ENCODE data around the gene TTN. TPM values are rescaled to one million over a fixed set of nuclear protein-coding genes. Genes with fewer than 3 reads are reported as not detected.
"Not testable (repeated sequence)": the region's sequence is repeated elsewhere in the genome, so short reads cannot be mapped to it uniquely, and the experiment has no call there.

The TTN gene
- total RNA-seq, 1 experiment from 2014 or later = 0.03 TPM

- no peak overlapping the region for H3K4me3 ChIP-seq
- no peak overlapping the region for H3K27ac ChIP-seq
- no peaks in the 10 kb centered on the region for H3K27me3 ChIP-seq (replicated peaks)
- H3K9me3 ChIP-seq (replicated peaks) = no peaks in the 10 kb centered on the region; the same call in 1 of the 2 replicates
- no peaks in the 10 kb centered on the region for H3K36me3 ChIP-seq
- no peaks in the 10 kb centered on the region for H3K4me1 ChIP-seq (replicated peaks)
- DNase-seq (ENCODE audit: low read depth in 1 of 2, low spot score in 2 of 2) = no peak
Measured at GRCh38 chr2:178568227-178568626, 239.0 kb downstream of the TTN start.

DNA sequence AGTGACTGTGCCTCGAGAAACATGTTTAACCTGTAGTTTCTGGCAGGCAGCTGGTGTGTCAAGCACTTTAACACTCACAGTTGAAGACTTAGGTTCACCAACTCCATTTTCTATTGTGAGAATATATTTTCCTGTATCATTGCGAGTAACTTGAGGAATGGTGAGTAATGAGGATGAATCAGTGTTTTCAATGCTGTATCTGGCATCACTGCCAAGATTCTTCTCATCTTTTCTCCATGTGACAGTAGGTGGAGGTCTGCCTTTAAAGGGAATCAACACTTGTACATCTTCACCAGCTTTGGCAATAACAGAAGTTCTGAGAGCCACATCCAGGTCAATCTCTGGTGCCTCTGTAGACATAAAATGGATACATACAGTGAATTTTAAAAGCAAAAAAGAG, 254.2 kb downstream of the TTN start:
- no peaks in the 10 kb centered on the region for H3K36me3 ChIP-seq
- H3K27ac ChIP-seq = no peak overlapping the region
- H3K9me3 ChIP-seq (replicated peaks) = no peaks in the 10 kb centered on the region
- H3K4me1 ChIP-seq (replicated peaks) = no peaks in the 10 kb centered on the region
- no peak overlapping the region for H3K4me3 ChIP-seq
- DNase-seq (ENCODE audit: low read depth in 1 of 2, low spot score in 2 of 2) = no peak
- no peaks in the 10 kb centered on the region; the same call in 1 of the 2 replicates for H3K27me3 ChIP-seq (replicated peaks)

GRCh38 chr2:178550352-178550751, 256.9 kb downstream of the TTN start:
- Histone ChIP-seq H3K27ac (no peak overlapping the region), H3K9me3 (replicated peaks) (no peaks in the 10 kb centered on the region), H3K27me3 (replicated peaks) (no peaks in the 10 kb centered on the region; the same call in 1 of the 2 replicates), H3K4me3 (no peak overlapping the region), H3K4me1 (replicated peaks) (no peaks in the 10 kb centered on the region), H3K36me3 (no peaks in the 10 kb centered on the region)
- DNase-seq (ENCODE audit: low read depth in 1 of 2, low spot score in 2 of 2) = no peak

GRCh38 chr2:178542569-178542968, 264.7 kb downstream of the TTN start:
- no peak for DNase-seq (ENCODE audit: low read depth in 1 of 2, low spot score in 2 of 2)
- Histone ChIP-seq H3K36me3 (no peaks in the 10 kb centered on the region), H3K9me3 (replicated peaks) (no peaks in the 10 kb centered on the region), H3K27ac (no peak overlapping the region), H3K4me1 (replicated peaks) (no peaks in the 10 kb centered on the region), H3K27me3 (replicated peaks) (no peaks in the 10 kb centered on the region), H3K4me3 (no peak overlapping the region)

- Histone ChIP-seq H3K9me3 (replicated peaks) (no peaks in the 10 kb centered on the region), H3K27ac (no peak overlapping the region), H3K4me1 (replicated peaks) (no peaks in the 10 kb centered on the region), H3K36me3 (no peaks in the 10 kb centered on the region), H3K27me3 (replicated peaks) (no peaks in the 10 kb centered on the region), H3K4me3 (no peak overlapping the region)
- DNase-seq (ENCODE audit: low read depth in 1 of 2, low spot score in 2 of 2) = no peak
Measured at GRCh38 chr2:178542161-178542560, 265.1 kb downstream of the TTN start.

DNA sequence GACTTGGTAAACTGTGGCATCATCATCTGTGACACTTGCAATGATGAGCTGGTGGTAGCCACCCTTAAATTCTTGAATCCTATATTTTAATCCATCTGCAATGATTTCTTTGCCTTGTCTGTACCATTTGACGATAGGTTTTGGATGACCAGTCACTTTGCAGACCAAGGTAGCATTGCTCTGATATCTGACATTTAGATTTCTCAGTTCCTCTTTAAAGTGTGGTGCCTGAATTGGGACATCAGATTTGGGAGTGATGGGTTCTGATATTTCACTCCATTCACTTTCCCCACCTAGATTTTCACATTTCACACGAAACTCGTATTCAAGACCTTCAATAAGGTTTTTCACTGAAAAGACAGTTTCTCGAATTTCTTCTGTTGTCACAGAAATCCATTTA, 271.2 kb downstream of the TTN start:
- no peak for DNase-seq (ENCODE audit: low read depth in 1 of 2, low spot score in 2 of 2)
- Histone ChIP-seq H3K36me3 (no peaks in the 10 kb centered on the region), H3K4me1 (replicated peaks) (no peaks in the 10 kb centered on the region)

DNA sequence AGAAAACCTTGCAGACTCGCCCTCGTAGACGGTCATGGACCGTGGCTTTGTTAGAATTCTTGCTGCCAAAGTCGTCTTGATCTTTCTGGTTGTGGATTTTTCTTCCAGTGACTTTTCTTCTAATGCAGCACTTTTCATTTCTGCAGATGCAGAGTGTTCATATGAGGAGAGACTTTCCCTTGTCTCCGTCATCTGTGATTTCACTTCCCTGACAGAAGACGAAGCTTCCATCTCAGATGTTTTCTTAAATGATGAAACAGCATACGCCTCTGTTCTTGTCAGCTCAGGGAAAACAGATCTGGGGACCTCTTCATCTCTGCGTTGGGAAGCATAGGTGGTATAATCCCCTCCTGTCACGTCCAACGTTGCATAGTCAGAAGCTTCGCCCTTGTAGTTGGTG, 276.1 kb downstream of the TTN start:
- H3K9me3 ChIP-seq (replicated peaks) = no peaks in the 10 kb centered on the region
- H3K4me1 ChIP-seq (replicated peaks) = no peaks in the 10 kb centered on the region
- DNase-seq (ENCODE audit: low read depth in 1 of 2, low spot score in 2 of 2) = no peak
- no peak overlapping the region for H3K27ac ChIP-seq
- no peaks in the 10 kb centered on the region for H3K27me3 ChIP-seq (replicated peaks)
- no peaks in the 10 kb centered on the region for H3K36me3 ChIP-seq
- no peak overlapping the region for H3K4me3 ChIP-seq

More for the DNA sequence above, 271.2 kb downstream of the TTN start:
- no peaks in the 10 kb centered on the region for H3K9me3 ChIP-seq (replicated peaks)
- H3K27ac ChIP-seq = no peak overlapping the region
- H3K27me3 ChIP-seq (replicated peaks) = no peaks in the 10 kb centered on the region
- no peak overlapping the region for H3K4me3 ChIP-seq

- H3K27ac ChIP-seq = no peak overlapping the region
- DNase-seq (ENCODE audit: low read depth in 1 of 2, low spot score in 2 of 2) = no peak
- no peaks in the 10 kb centered on the region for H3K4me1 ChIP-seq (replicated peaks)
- no peaks in the 10 kb centered on the region for H3K27me3 ChIP-seq (replicated peaks)
- H3K36me3 ChIP-seq = no peaks in the 10 kb centered on the region
- H3K9me3 ChIP-seq (replicated peaks) = no peaks in the 10 kb centered on the region
- no peak overlapping the region for H3K4me3 ChIP-seq
Measured at GRCh38 chr2:178530625-178531142, 276.5 kb downstream of the TTN start.

GRCh38 chr2:178530131-178530530, 277.1 kb downstream of the TTN start:
- Histone ChIP-seq H3K4me3 (no peak overlapping the region), H3K27me3 (replicated peaks) (no peaks in the 10 kb centered on the region), H3K9me3 (replicated peaks) (no peaks in the 10 kb centered on the region), H3K36me3 (no peaks in the 10 kb centered on the region), H3K27ac (no peak overlapping the region), H3K4me1 (replicated peaks) (no peaks in the 10 kb centered on the region)
- no peak for DNase-seq (ENCODE audit: low read depth in 1 of 2, low spot score in 2 of 2)

- Histone ChIP-seq H3K27ac (no peak overlapping the region), H3K27me3 (replicated peaks) (no peaks in the 10 kb centered on the region), H3K36me3 (no peaks in the 10 kb centered on the region), H3K4me3 (no peak overlapping the region), H3K4me1 (replicated peaks) (no peaks in the 10 kb centered on the region), H3K9me3 (replicated peaks) (no peaks in the 10 kb centered on the region)
- no peak for DNase-seq (ENCODE audit: low read depth in 1 of 2, low spot score in 2 of 2)
Measured at GRCh38 chr2:178529194-178529593, 278.0 kb downstream of the TTN start.

GRCh38 chr2:178528647-178529046, 278.6 kb downstream of the TTN start:
- Histone ChIP-seq H3K27me3 (replicated peaks) (no peaks in the 10 kb centered on the region), H3K9me3 (replicated peaks) (no peaks in the 10 kb centered on the region), H3K27ac (no peak overlapping the region), H3K4me1 (replicated peaks) (no peaks in the 10 kb centered on the region), H3K36me3 (no peaks in the 10 kb centered on the region), H3K4me3 (no peak overlapping the region)
- DNase-seq (ENCODE audit: low read depth in 1 of 2, low spot score in 2 of 2) = no peak

DNA sequence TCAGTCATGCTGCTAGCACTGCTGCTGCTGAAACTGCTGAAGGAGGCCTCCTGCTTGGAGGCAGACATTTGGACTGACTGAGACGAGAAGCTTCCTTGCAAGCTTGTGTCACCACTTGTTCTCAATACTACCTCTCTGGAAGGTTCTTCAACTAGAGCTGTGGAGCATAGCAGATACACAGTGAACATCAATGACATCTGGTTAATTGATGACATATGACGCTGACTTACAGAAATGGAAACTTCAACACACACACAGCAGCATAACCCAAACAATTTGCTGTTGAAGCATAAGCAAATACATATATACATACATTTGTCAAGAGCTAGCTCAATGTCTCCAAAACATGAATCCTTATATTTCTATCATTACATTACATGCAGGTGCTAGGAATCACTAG, 279.6 kb downstream of the TTN start:
- Histone ChIP-seq H3K27me3 (replicated peaks) (no peaks in the 10 kb centered on the region), H3K4me1 (replicated peaks) (no peaks in the 10 kb centered on the region), H3K36me3 (no peaks in the 10 kb centered on the region), H3K27ac (no peak overlapping the region), H3K4me3 (no peak overlapping the region), H3K9me3 (replicated peaks) (no peaks in the 10 kb centered on the region)
- no peak for DNase-seq (ENCODE audit: low read depth in 1 of 2, low spot score in 2 of 2)

GRCh38 chr2:178526256-178526655, 281.0 kb downstream of the TTN start:
- H3K9me3 ChIP-seq (replicated peaks) = no peaks in the 10 kb centered on the region
- DNase-seq (ENCODE audit: low read depth in 1 of 2, low spot score in 2 of 2) = no peak
- no peaks in the 10 kb centered on the region for H3K4me1 ChIP-seq (replicated peaks)
- H3K27me3 ChIP-seq (replicated peaks) = no peaks in the 10 kb centered on the region
- H3K36me3 ChIP-seq = no peaks in the 10 kb centered on the region
- H3K27ac ChIP-seq = no peak overlapping the region
- no peak overlapping the region for H3K4me3 ChIP-seq

- not testable (repeated sequence) for H3K27ac ChIP-seq; DNase-seq (ENCODE audit: low read depth in 1 of 2, low spot score in 2 of 2); H3K9me3 ChIP-seq (replicated peaks); H3K4me3 ChIP-seq; H3K4me1 ChIP-seq (replicated peaks); H3K36me3 ChIP-seq; H3K27me3 ChIP-seq (replicated peaks)
Measured at GRCh38 chr2:178525460-178525859, 281.8 kb downstream of the TTN start.

DNA sequence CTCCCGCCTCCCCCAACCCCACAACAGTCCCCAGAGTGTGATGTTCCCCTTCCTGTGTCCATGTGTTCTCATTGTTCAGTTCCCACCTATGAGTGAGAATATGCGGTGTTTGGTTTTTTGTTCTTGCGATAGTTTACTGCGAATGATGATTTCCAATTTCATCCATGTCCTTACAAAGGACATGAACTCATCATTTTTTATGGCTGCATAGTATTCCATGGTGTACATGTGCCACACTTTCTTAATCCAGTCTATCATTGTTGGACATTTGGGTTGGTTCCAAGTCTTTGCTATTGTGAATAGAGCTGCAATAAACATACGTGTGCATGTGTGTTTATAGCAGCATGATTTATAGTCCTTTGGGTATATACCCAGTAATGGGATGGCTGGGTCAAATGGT, 282.2 kb downstream of the TTN start:
- H3K4me1 ChIP-seq (replicated peaks); H3K27ac ChIP-seq; DNase-seq (ENCODE audit: low read depth in 1 of 2, low spot score in 2 of 2); H3K9me3 ChIP-seq (replicated peaks); H3K4me3 ChIP-seq; H3K36me3 ChIP-seq; H3K27me3 ChIP-seq (replicated peaks): not testable (repeated sequence)

Data from SJSA1 (cell line).